Liver (tissue), 9 donors: ENCODE measurements around the gene SULT1B1. TPM values are rescaled to one million over a fixed set of nuclear protein-coding genes. Genes with fewer than 3 reads are reported as not detected.

Experiments used
- DNase-seq: peaks from one replicate; pipeline ENCODE4 v3.0.0-alpha.2; 2017; ENCODE audit warnings: low spot score
- H3K27ac ChIP-seq, 2 donors: one replicate each; pipeline ENCODE4 v1.7.0; 2013; ENCODE audit warnings: inconsistent platforms in 2 of 2, low read length in 2 of 2, control low read depth in 1 of 2, low read depth in 1 of 2, mild to moderate bottlenecking in 1 of 2
- H3K27me3 ChIP-seq, 4 donors: one replicate each; pipeline versions ENCODE4 v1.6.1 to v1.7.0; 2013; ENCODE audit warnings: low read length in 3 of 4, inconsistent platforms in 1 of 4, mild to moderate bottlenecking in 1 of 4, moderate library complexity in 1 of 4; ENCODE audit not compliant: control insufficient read depth in 4 of 4, insufficient read depth in 4 of 4
- H3K36me3 ChIP-seq, 4 donors: one replicate each; pipeline versions ENCODE4 v1.6.1 to v1.7.0; 2013; ENCODE audit warnings: low read length in 3 of 4, mild to moderate bottlenecking in 3 of 4, low read depth in 1 of 4, moderate library complexity in 1 of 4; ENCODE audit not compliant: control insufficient read depth in 4 of 4, insufficient read depth in 3 of 4
- H3K4me1 ChIP-seq, 4 donors: one replicate each; pipeline versions ENCODE4 v1.6.1 to v1.7.0; 2013; ENCODE audit warnings: low read length in 3 of 4, mild to moderate bottlenecking in 3 of 4, moderate library complexity in 1 of 4; ENCODE audit not compliant: control insufficient read depth in 4 of 4, insufficient read depth in 4 of 4
- H3K4me3 ChIP-seq, 3 donors: one replicate each; pipeline versions ENCODE4 v1.6.1 to v1.7.0; 2013; ENCODE audit warnings: low read length in 3 of 3, control low read depth in 1 of 3, low read depth in 1 of 3, mild to moderate bottlenecking in 1 of 3
- H3K9ac ChIP-seq, 2 donors: one replicate each; pipeline ENCODE4 v1.7.0; 2013; ENCODE audit warnings: low read length in 2 of 2, mild to moderate bottlenecking in 2 of 2, moderate library complexity in 2 of 2, control low read depth in 1 of 2, low read depth in 1 of 2
- H3K9me3 ChIP-seq, 4 donors: one replicate each; pipeline versions ENCODE4 v1.6.1 to v1.7.0; 2013; ENCODE audit warnings: low read length in 3 of 4; ENCODE audit not compliant: control insufficient read depth in 4 of 4
- ATF3 ChIP-seq: IDR thresholded peaks from 2 replicates; pipeline ENCODE4 v1.6.1; 2016; ENCODE audit warnings: antibody characterized with exemption
- EGR1 ChIP-seq, 2 donors: IDR thresholded peaks; 2 replicates each; pipeline ENCODE4 v1.6.1; 2016 to 2018; ENCODE audit warnings: antibody characterized with exemption in 2 of 2, low read depth in 2 of 2
- FOXA1 ChIP-seq: IDR thresholded peaks from 2 replicates; pipeline ENCODE4 v1.6.1; 2016; ENCODE audit warnings: antibody characterized with exemption
- FOXA2 ChIP-seq: IDR thresholded peaks from 2 replicates; pipeline ENCODE4 v1.6.1; 2016; ENCODE audit warnings: antibody characterized with exemption
- GABPA ChIP-seq, 2 donors: IDR thresholded peaks in 1 of 2; conservative IDR thresholded peaks in 1 of 2; 2 replicates each; pipeline ENCODE4 v1.6.1; 2016; ENCODE audit warnings: antibody characterized with exemption in 2 of 2, mild to moderate bottlenecking in 1 of 2, moderate library complexity in 1 of 2
- HNF4A ChIP-seq, 2 donors: conservative IDR thresholded peaks; 2 replicates each; pipeline ENCODE4 v1.6.1; 2016; ENCODE audit warnings: antibody characterized with exemption in 2 of 2, mild to moderate bottlenecking in 2 of 2
- HNF4G ChIP-seq: IDR thresholded peaks from 2 replicates; pipeline ENCODE4 v1.6.1; 2016; ENCODE audit warnings: antibody characterized with exemption
- JUND ChIP-seq, 2 donors: IDR thresholded peaks; 2 replicates each; pipeline ENCODE4 v1.6.1; 2016; ENCODE audit warnings: antibody characterized with exemption in 2 of 2
- NR2F2 ChIP-seq: IDR thresholded peaks from 2 replicates; pipeline ENCODE4 v1.6.1; 2016; ENCODE audit warnings: antibody characterized with exemption
- RAD21 ChIP-seq, 2 donors: IDR thresholded peaks; 2 replicates each; pipeline ENCODE4 v1.6.1; 2016; ENCODE audit warnings: antibody characterized with exemption in 2 of 2, mild to moderate bottlenecking in 2 of 2
- RXRA ChIP-seq, 2 donors: IDR thresholded peaks; 2 replicates each; pipeline ENCODE4 v1.6.1; 2017 to 2018; ENCODE audit warnings: antibody characterized with exemption in 2 of 2, mild to moderate bottlenecking in 1 of 2
- SP1 ChIP-seq: IDR thresholded peaks from 2 replicates; pipeline ENCODE4 v1.6.1; 2018; ENCODE audit warnings: antibody characterized with exemption, mild to moderate bottlenecking
- TAF1 ChIP-seq: conservative IDR thresholded peaks from 2 replicates; pipeline ENCODE4 v1.6.1; 2016; ENCODE audit warnings: antibody characterized with exemption, mild to moderate bottlenecking
- YY1 ChIP-seq: IDR thresholded peaks from 2 replicates; pipeline ENCODE4 v1.6.1; 2016; ENCODE audit warnings: antibody characterized with exemption, mild to moderate bottlenecking
- ZBTB33 ChIP-seq: IDR thresholded peaks from 2 replicates; pipeline ENCODE4 v1.6.1; 2016; ENCODE audit warnings: antibody characterized with exemption
- WGBS: extraction: QIAGEN DNeasy Blood & Tissue Kit; methylation state at CpG from one replicate; pipeline ENCODE4 v1.1.7; 2013; 5-methylcytosine and 5-hydroxymethylcytosine counted together
- polyA plus RNA-seq, 2 donors: library from polyadenylated mRNA; stranded (reverse) in 1 of 2; unstranded in 1 of 2; fragments of 200-250 nt in 1 of 2; fragments of >200 nt in 1 of 2; fragmentation: Nextera tagmentation in 1 of 2; extraction: Ambion mirVana in 1 of 2; gene quantifications; one replicate each; pipeline versions ENCODE4 v1.2.1 to v1.2.3, GENCODE V29; 2013 to 2015
- total RNA-seq, 2 donors: library from RNA; depleted of rRNA; stranded (reverse); fragments of >200 nt; gene quantifications; one replicate each; pipeline ENCODE4 v1.2.3, GENCODE V29; 2014
- TF ChIP-seq, protein P1 (sequence below): IDR thresholded peaks from 2 replicates; pipeline ENCODE4 v1.6.1; 2016; ENCODE audit warnings: antibody characterized with exemption, mild to moderate bottlenecking
- TF ChIP-seq, protein P2 (sequence below): IDR thresholded peaks from 2 replicates; pipeline ENCODE4 v1.6.1; 2016; ENCODE audit warnings: antibody characterized with exemption
- TF ChIP-seq, protein P3 (sequence below): fragments of 150-350 bp; IDR thresholded peaks from 2 replicates; pipeline ENCODE4 v1.5.1; 2017; ENCODE audit warnings: improper control_type of control experiment, low read depth, low read length; ENCODE audit not compliant: missing input control
- donor health status: healthy.
- donor health status: healthy.
- donor health status: healthy.
- donor health status: healthy.
- donor health status: healthy.

Gene SULT1B1
- total and polyA plus RNA-seq, 4 donors = 0.28 to 30.5 (median 14.0) TPM

DNA sequence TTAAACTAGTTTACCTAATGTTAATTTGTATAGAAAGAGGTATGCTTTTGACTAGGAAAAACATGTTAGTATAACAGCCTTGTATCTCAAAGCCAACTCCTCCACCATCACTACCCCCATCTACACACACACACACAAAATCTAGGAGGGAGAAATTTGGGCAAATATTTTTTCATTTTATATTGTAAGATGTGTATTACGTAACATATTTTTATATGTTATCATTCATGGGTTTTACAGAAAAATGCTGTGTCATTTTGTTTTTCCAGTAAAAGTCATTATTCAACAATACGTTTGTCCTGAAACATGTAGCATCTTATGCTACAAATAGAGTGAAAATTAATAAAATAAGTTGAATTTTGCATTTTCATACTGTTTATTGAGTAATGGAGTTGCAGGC is 3.0 kb downstream of the SULT1B1 start:
- H3K9me3 ChIP-seq = no peaks in the 10 kb centered on the region
- 93% methylated on average over 2 of the region's 2 CpGs for WGBS
- H3K4me1 ChIP-seq = peaks cover 7 to 46% (median 23%) of the 10 kb centered on the region in 4 donors
- no peak overlapping the region for H3K27ac ChIP-seq
- H3K36me3 ChIP-seq = no peaks in the 10 kb centered on the region
- DNase-seq = no peak
- no peak overlapping the region for H3K4me3 ChIP-seq
- no peak overlapping the region for H3K9ac ChIP-seq
- H3K27me3 ChIP-seq = no peaks in the 10 kb centered on the region
- TF ChIP-seq HNF4G (no peak), RXRA (IDR thresholded peaks at IDR 0.05) (no peak), ZBTB33 (no peak), YY1 (no peak), NR2F2 (no peak), GABPA (IDR thresholded peaks at IDR 0.05 in 1 of 2, conservative IDR thresholded peaks at IDR 0.05 in 1 of 2) (no peak), ATF3 (no peak), JUND (IDR thresholded peaks at IDR 0.05) (no peak), RAD21 (IDR thresholded peaks at IDR 0.05) (no peak), TAF1 (no peak), FOXA1 (no peak), EGR1 (IDR thresholded peaks at IDR 0.05; ENCODE audit: low read depth in 2 of 2) (no peak), SP1 (no peak), FOXA2 (no peak)
- TF ChIP-seq, protein P1, sequence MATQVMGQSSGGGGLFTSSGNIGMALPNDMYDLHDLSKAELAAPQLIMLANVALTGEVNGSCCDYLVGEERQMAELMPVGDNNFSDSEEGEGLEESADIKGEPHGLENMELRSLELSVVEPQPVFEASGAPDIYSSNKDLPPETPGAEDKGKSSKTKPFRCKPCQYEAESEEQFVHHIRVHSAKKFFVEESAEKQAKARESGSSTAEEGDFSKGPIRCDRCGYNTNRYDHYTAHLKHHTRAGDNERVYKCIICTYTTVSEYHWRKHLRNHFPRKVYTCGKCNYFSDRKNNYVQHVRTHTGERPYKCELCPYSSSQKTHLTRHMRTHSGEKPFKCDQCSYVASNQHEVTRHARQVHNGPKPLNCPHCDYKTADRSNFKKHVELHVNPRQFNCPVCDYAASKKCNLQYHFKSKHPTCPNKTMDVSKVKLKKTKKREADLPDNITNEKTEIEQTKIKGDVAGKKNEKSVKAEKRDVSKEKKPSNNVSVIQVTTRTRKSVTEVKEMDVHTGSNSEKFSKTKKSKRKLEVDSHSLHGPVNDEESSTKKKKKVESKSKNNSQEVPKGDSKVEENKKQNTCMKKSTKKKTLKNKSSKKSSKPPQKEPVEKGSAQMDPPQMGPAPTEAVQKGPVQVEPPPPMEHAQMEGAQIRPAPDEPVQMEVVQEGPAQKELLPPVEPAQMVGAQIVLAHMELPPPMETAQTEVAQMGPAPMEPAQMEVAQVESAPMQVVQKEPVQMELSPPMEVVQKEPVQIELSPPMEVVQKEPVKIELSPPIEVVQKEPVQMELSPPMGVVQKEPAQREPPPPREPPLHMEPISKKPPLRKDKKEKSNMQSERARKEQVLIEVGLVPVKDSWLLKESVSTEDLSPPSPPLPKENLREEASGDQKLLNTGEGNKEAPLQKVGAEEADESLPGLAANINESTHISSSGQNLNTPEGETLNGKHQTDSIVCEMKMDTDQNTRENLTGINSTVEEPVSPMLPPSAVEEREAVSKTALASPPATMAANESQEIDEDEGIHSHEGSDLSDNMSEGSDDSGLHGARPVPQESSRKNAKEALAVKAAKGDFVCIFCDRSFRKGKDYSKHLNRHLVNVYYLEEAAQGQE = no peak
- TF ChIP-seq, protein P2, sequence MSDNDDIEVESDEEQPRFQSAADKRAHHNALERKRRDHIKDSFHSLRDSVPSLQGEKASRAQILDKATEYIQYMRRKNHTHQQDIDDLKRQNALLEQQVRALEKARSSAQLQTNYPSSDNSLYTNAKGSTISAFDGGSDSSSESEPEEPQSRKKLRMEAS = no peak

- Histone ChIP-seq H3K9me3 (peaks cover 0 to 2% (median 0%) of the 10 kb centered on the region in 4 donors), H3K36me3 (no peaks in the 10 kb centered on the region), H3K9ac (peak overlapping the region; percentile 12 to 79), H3K27me3 (no peaks in the 10 kb centered on the region), H3K27ac (peak overlapping the region; percentile 80 to 84), H3K4me3 (peak overlapping the region in 1 of 3 donors; percentile 7), H3K4me1 (peaks cover 8 to 41% (median 23%) of the 10 kb centered on the region in 4 donors)
- whole genome bisulfite sequencing = 37% methylated on average over 4 of the region's 4 CpGs
- no peak for DNase-seq
- TF ChIP-seq, protein P2 = peak; percentile 93
- TF ChIP-seq SP1 (peak; percentile 99), FOXA2 (peak; percentile 42), ATF3 (peak; percentile 77), HNF4A (conservative IDR thresholded peaks at IDR 0.05) (peak; percentile 99 to 100), FOXA1 (no peak), NR2F2 (no peak), TAF1 (no peak), EGR1 (IDR thresholded peaks at IDR 0.05; ENCODE audit: low read depth in 2 of 2) (peak in 1 of 2 donors; percentile 65)
- TF ChIP-seq, protein P1 = peak; percentile 82
- TF ChIP-seq, protein P3, sequence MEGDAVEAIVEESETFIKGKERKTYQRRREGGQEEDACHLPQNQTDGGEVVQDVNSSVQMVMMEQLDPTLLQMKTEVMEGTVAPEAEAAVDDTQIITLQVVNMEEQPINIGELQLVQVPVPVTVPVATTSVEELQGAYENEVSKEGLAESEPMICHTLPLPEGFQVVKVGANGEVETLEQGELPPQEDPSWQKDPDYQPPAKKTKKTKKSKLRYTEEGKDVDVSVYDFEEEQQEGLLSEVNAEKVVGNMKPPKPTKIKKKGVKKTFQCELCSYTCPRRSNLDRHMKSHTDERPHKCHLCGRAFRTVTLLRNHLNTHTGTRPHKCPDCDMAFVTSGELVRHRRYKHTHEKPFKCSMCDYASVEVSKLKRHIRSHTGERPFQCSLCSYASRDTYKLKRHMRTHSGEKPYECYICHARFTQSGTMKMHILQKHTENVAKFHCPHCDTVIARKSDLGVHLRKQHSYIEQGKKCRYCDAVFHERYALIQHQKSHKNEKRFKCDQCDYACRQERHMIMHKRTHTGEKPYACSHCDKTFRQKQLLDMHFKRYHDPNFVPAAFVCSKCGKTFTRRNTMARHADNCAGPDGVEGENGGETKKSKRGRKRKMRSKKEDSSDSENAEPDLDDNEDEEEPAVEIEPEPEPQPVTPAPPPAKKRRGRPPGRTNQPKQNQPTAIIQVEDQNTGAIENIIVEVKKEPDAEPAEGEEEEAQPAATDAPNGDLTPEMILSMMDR = no peak
Measured at GRCh38 chr4:69754926-69755580, 5.4 kb downstream of the SULT1B1 start.
